Liver (tissue), 9 donors: ENCODE data around the gene LGR4. TPM values are rescaled to one million over a fixed set of nuclear protein-coding genes. Genes with fewer than 3 reads are reported as not detected.

Source experiments
- DNase-seq: peaks from one replicate; pipeline ENCODE4 v3.0.0-alpha.2; 2017; ENCODE audit warnings: low spot score
- H3K27ac ChIP-seq, 2 donors: one replicate each; pipeline ENCODE4 v1.7.0; 2013; ENCODE audit warnings: inconsistent platforms in 2 of 2, low read length in 2 of 2, control low read depth in 1 of 2, low read depth in 1 of 2, mild to moderate bottlenecking in 1 of 2
- H3K27me3 ChIP-seq, 4 donors: one replicate each; pipeline versions ENCODE4 v1.6.1 to v1.7.0; 2013; ENCODE audit warnings: low read length in 3 of 4, inconsistent platforms in 1 of 4, mild to moderate bottlenecking in 1 of 4, moderate library complexity in 1 of 4; ENCODE audit not compliant: control insufficient read depth in 4 of 4, insufficient read depth in 4 of 4
- H3K36me3 ChIP-seq, 4 donors: one replicate each; pipeline versions ENCODE4 v1.6.1 to v1.7.0; 2013; ENCODE audit warnings: low read length in 3 of 4, mild to moderate bottlenecking in 3 of 4, low read depth in 1 of 4, moderate library complexity in 1 of 4; ENCODE audit not compliant: control insufficient read depth in 4 of 4, insufficient read depth in 3 of 4
- H3K4me1 ChIP-seq, 4 donors: one replicate each; pipeline versions ENCODE4 v1.6.1 to v1.7.0; 2013; ENCODE audit warnings: low read length in 3 of 4, mild to moderate bottlenecking in 3 of 4, moderate library complexity in 1 of 4; ENCODE audit not compliant: control insufficient read depth in 4 of 4, insufficient read depth in 4 of 4
- H3K4me3 ChIP-seq, 3 donors: one replicate each; pipeline versions ENCODE4 v1.6.1 to v1.7.0; 2013; ENCODE audit warnings: low read length in 3 of 3, control low read depth in 1 of 3, low read depth in 1 of 3, mild to moderate bottlenecking in 1 of 3
- H3K9ac ChIP-seq, 2 donors: one replicate each; pipeline ENCODE4 v1.7.0; 2013; ENCODE audit warnings: low read length in 2 of 2, mild to moderate bottlenecking in 2 of 2, moderate library complexity in 2 of 2, control low read depth in 1 of 2, low read depth in 1 of 2
- H3K9me3 ChIP-seq, 4 donors: one replicate each; pipeline versions ENCODE4 v1.6.1 to v1.7.0; 2013; ENCODE audit warnings: low read length in 3 of 4; ENCODE audit not compliant: control insufficient read depth in 4 of 4
- EGR1 ChIP-seq, 2 donors: IDR thresholded peaks; 2 replicates each; pipeline ENCODE4 v1.6.1; 2016 to 2018; ENCODE audit warnings: antibody characterized with exemption in 2 of 2, low read depth in 2 of 2
- FOXA1 ChIP-seq: IDR thresholded peaks from 2 replicates; pipeline ENCODE4 v1.6.1; 2016; ENCODE audit warnings: antibody characterized with exemption
- FOXA2 ChIP-seq: IDR thresholded peaks from 2 replicates; pipeline ENCODE4 v1.6.1; 2016; ENCODE audit warnings: antibody characterized with exemption
- GABPA ChIP-seq, 2 donors: IDR thresholded peaks in 1 of 2; conservative IDR thresholded peaks in 1 of 2; 2 replicates each; pipeline ENCODE4 v1.6.1; 2016; ENCODE audit warnings: antibody characterized with exemption in 2 of 2, mild to moderate bottlenecking in 1 of 2, moderate library complexity in 1 of 2
- HNF4A ChIP-seq, 2 donors: conservative IDR thresholded peaks; 2 replicates each; pipeline ENCODE4 v1.6.1; 2016; ENCODE audit warnings: antibody characterized with exemption in 2 of 2, mild to moderate bottlenecking in 2 of 2
- HNF4G ChIP-seq: IDR thresholded peaks from 2 replicates; pipeline ENCODE4 v1.6.1; 2016; ENCODE audit warnings: antibody characterized with exemption
- JUND ChIP-seq, 2 donors: IDR thresholded peaks; 2 replicates each; pipeline ENCODE4 v1.6.1; 2016; ENCODE audit warnings: antibody characterized with exemption in 2 of 2
- NR2F2 ChIP-seq: IDR thresholded peaks from 2 replicates; pipeline ENCODE4 v1.6.1; 2016; ENCODE audit warnings: antibody characterized with exemption
- RAD21 ChIP-seq, 2 donors: IDR thresholded peaks; 2 replicates each; pipeline ENCODE4 v1.6.1; 2016; ENCODE audit warnings: antibody characterized with exemption in 2 of 2, mild to moderate bottlenecking in 2 of 2
- RXRA ChIP-seq, 2 donors: IDR thresholded peaks; 2 replicates each; pipeline ENCODE4 v1.6.1; 2017 to 2018; ENCODE audit warnings: antibody characterized with exemption in 2 of 2, mild to moderate bottlenecking in 1 of 2
- SP1 ChIP-seq: IDR thresholded peaks from 2 replicates; pipeline ENCODE4 v1.6.1; 2018; ENCODE audit warnings: antibody characterized with exemption, mild to moderate bottlenecking
- TAF1 ChIP-seq: conservative IDR thresholded peaks from 2 replicates; pipeline ENCODE4 v1.6.1; 2016; ENCODE audit warnings: antibody characterized with exemption, mild to moderate bottlenecking
- YY1 ChIP-seq: IDR thresholded peaks from 2 replicates; pipeline ENCODE4 v1.6.1; 2016; ENCODE audit warnings: antibody characterized with exemption, mild to moderate bottlenecking
- WGBS: extraction: QIAGEN DNeasy Blood & Tissue Kit; methylation state at CpG from one replicate; pipeline ENCODE4 v1.1.7; 2013; 5-methylcytosine and 5-hydroxymethylcytosine counted together
- polyA plus RNA-seq, 2 donors: library from polyadenylated mRNA; stranded (reverse) in 1 of 2; unstranded in 1 of 2; fragments of 200-250 nt in 1 of 2; fragments of >200 nt in 1 of 2; fragmentation: Nextera tagmentation in 1 of 2; extraction: Ambion mirVana in 1 of 2; gene quantifications; one replicate each; pipeline versions ENCODE4 v1.2.1 to v1.2.3, GENCODE V29; 2013 to 2015
- total RNA-seq, 2 donors: library from RNA; depleted of rRNA; stranded (reverse); fragments of >200 nt; gene quantifications; one replicate each; pipeline ENCODE4 v1.2.3, GENCODE V29; 2014
- TF ChIP-seq, protein P1 (sequence below): IDR thresholded peaks from 2 replicates; pipeline ENCODE4 v1.6.1; 2016; ENCODE audit warnings: antibody characterized with exemption
- TF ChIP-seq, protein P2 (sequence below): IDR thresholded peaks from 2 replicates; pipeline ENCODE4 v1.6.1; 2016; ENCODE audit warnings: antibody characterized with exemption, mild to moderate bottlenecking
- TF ChIP-seq, protein P3 (sequence below): IDR thresholded peaks from 2 replicates; pipeline ENCODE4 v1.6.1; 2016; ENCODE audit warnings: antibody characterized with exemption
- TF ChIP-seq, protein P4 (sequence below): fragments of 150-350 bp; IDR thresholded peaks from 2 replicates; pipeline ENCODE4 v1.5.1; 2017; ENCODE audit warnings: improper control_type of control experiment, low read depth, low read length; ENCODE audit not compliant: missing input control
- TF ChIP-seq, protein P5 (sequence below): IDR thresholded peaks from 2 replicates; pipeline ENCODE4 v1.6.1; 2016; ENCODE audit warnings: antibody characterized with exemption
- donor health status: healthy.
- donor health status: healthy.
- donor health status: healthy.
- donor health status: healthy.
- donor health status: healthy.

Gene LGR4
- total and polyA plus RNA-seq, 4 donors: 13.7 to 95.3 (median 42.5) TPM

DNA sequence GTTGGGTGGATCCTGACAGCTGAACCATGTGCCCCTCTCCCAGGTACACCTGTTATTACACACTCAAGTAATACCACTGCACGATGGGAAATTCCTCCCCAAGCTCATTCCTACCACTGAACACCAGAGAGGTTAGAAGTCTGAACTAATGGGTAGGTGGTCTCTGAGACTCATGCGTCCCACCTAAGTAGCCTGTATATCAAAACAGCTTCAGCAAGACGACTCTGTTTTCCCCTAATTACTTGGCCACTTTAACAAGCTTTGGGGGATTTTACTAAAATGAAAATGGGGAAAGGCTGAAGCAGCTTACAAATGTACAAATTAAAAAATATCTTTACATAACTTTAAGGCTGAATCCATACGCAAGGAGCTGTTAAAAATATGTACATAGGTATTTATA, 29.4 kb downstream of the LGR4 start:
- Histone ChIP-seq H3K9me3 (no peaks in the 10 kb centered on the region), H3K4me3 (no peak overlapping the region), H3K9ac (no peak overlapping the region), H3K36me3 (no peaks in the 10 kb centered on the region), H3K27ac (no peak overlapping the region), H3K4me1 (peaks cover 0 to 18% (median 1%) of the 10 kb centered on the region in 4 donors), H3K27me3 (no peaks in the 10 kb centered on the region)
- 76% methylated on average over 4 of the region's 4 CpGs for WGBS
- no peak for DNase-seq
- TF ChIP-seq, protein P1, sequence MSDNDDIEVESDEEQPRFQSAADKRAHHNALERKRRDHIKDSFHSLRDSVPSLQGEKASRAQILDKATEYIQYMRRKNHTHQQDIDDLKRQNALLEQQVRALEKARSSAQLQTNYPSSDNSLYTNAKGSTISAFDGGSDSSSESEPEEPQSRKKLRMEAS: no peak
- TF ChIP-seq YY1: no peak
- TF ChIP-seq FOXA2: no peak
- no peak for TF ChIP-seq EGR1 (IDR thresholded peaks at IDR 0.05; ENCODE audit: low read depth in 2 of 2)
- no peak for TF ChIP-seq RAD21 (IDR thresholded peaks at IDR 0.05)
- no peak for TF ChIP-seq HNF4A (conservative IDR thresholded peaks at IDR 0.05)
- TF ChIP-seq, protein P2, sequence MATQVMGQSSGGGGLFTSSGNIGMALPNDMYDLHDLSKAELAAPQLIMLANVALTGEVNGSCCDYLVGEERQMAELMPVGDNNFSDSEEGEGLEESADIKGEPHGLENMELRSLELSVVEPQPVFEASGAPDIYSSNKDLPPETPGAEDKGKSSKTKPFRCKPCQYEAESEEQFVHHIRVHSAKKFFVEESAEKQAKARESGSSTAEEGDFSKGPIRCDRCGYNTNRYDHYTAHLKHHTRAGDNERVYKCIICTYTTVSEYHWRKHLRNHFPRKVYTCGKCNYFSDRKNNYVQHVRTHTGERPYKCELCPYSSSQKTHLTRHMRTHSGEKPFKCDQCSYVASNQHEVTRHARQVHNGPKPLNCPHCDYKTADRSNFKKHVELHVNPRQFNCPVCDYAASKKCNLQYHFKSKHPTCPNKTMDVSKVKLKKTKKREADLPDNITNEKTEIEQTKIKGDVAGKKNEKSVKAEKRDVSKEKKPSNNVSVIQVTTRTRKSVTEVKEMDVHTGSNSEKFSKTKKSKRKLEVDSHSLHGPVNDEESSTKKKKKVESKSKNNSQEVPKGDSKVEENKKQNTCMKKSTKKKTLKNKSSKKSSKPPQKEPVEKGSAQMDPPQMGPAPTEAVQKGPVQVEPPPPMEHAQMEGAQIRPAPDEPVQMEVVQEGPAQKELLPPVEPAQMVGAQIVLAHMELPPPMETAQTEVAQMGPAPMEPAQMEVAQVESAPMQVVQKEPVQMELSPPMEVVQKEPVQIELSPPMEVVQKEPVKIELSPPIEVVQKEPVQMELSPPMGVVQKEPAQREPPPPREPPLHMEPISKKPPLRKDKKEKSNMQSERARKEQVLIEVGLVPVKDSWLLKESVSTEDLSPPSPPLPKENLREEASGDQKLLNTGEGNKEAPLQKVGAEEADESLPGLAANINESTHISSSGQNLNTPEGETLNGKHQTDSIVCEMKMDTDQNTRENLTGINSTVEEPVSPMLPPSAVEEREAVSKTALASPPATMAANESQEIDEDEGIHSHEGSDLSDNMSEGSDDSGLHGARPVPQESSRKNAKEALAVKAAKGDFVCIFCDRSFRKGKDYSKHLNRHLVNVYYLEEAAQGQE: no peak
- TF ChIP-seq RXRA (IDR thresholded peaks at IDR 0.05): no peak
- TF ChIP-seq HNF4G: no peak

DNA sequence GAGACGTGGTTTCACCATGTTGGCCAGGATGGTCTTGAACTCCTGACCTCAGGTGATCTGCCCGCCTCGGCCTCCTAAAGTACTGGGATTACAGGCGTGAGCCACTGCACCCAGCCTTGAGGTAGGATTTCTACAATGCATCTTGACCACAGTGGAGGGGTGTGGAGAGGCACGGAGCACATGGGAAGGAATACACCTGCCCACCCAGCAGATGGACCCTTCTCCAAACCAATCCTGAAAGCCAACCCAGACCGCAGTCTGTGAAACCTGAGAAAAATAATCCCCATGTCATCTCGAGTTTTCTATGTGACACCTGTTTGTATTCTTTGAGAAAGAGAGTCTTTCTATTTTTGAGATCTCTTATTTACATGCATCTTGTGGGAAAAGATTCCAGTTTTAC, 32.5 kb downstream of the LGR4 start:
- Histone ChIP-seq H3K36me3 (no peaks in the 10 kb centered on the region), H3K4me3 (no peak overlapping the region), H3K27ac (no peak overlapping the region), H3K4me1 (peaks cover 0 to 20% (median 1%) of the 10 kb centered on the region in 4 donors), H3K27me3 (no peaks in the 10 kb centered on the region), H3K9ac (no peak overlapping the region), H3K9me3 (no peaks in the 10 kb centered on the region)
- WGBS: 94% methylated on average over 7 of the region's 7 CpGs
- DNase-seq: no peak
- TF ChIP-seq SP1 (no peak), TAF1 (no peak), NR2F2 (no peak), JUND (IDR thresholded peaks at IDR 0.05) (no peak), FOXA1 (no peak), EGR1 (IDR thresholded peaks at IDR 0.05; ENCODE audit: low read depth in 2 of 2) (no peak), RAD21 (IDR thresholded peaks at IDR 0.05) (no peak), RXRA (IDR thresholded peaks at IDR 0.05) (no peak), HNF4G (no peak), GABPA (IDR thresholded peaks at IDR 0.05 in 1 of 2, conservative IDR thresholded peaks at IDR 0.05 in 1 of 2) (no peak), FOXA2 (no peak), HNF4A (conservative IDR thresholded peaks at IDR 0.05) (no peak), YY1 (no peak)
- TF ChIP-seq, protein P1: no peak
- TF ChIP-seq, protein P2: no peak
- TF ChIP-seq, protein P3, sequence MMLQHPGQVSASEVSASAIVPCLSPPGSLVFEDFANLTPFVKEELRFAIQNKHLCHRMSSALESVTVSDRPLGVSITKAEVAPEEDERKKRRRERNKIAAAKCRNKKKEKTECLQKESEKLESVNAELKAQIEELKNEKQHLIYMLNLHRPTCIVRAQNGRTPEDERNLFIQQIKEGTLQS: no peak
- TF ChIP-seq, protein P4, sequence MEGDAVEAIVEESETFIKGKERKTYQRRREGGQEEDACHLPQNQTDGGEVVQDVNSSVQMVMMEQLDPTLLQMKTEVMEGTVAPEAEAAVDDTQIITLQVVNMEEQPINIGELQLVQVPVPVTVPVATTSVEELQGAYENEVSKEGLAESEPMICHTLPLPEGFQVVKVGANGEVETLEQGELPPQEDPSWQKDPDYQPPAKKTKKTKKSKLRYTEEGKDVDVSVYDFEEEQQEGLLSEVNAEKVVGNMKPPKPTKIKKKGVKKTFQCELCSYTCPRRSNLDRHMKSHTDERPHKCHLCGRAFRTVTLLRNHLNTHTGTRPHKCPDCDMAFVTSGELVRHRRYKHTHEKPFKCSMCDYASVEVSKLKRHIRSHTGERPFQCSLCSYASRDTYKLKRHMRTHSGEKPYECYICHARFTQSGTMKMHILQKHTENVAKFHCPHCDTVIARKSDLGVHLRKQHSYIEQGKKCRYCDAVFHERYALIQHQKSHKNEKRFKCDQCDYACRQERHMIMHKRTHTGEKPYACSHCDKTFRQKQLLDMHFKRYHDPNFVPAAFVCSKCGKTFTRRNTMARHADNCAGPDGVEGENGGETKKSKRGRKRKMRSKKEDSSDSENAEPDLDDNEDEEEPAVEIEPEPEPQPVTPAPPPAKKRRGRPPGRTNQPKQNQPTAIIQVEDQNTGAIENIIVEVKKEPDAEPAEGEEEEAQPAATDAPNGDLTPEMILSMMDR: no peak
- TF ChIP-seq, protein P5, sequence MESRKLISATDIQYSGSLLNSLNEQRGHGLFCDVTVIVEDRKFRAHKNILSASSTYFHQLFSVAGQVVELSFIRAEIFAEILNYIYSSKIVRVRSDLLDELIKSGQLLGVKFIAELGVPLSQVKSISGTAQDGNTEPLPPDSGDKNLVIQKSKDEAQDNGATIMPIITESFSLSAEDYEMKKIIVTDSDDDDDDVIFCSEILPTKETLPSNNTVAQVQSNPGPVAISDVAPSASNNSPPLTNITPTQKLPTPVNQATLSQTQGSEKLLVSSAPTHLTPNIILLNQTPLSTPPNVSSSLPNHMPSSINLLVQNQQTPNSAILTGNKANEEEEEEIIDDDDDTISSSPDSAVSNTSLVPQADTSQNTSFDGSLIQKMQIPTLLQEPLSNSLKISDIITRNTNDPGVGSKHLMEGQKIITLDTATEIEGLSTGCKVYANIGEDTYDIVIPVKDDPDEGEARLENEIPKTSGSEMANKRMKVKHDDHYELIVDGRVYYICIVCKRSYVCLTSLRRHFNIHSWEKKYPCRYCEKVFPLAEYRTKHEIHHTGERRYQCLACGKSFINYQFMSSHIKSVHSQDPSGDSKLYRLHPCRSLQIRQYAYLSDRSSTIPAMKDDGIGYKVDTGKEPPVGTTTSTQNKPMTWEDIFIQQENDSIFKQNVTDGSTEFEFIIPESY: no peak
